H1 (cell line): ENCODE measurements around the gene SLC25A47. TPM values are rescaled to one million over a fixed set of nuclear protein-coding genes. Genes with fewer than 3 reads are reported as not detected.

Experiments used
- CTCF ChIA-PET: fragments of 300-600 bp; sonication (Branson Sonifier 250); formaldehyde crosslinking; loops from one replicate; lab custom pipeline; 2021; ENCODE audit not compliant: partially characterized antibody; lab: Charles Lee
- POLR2A ChIA-PET: fragments of 300-600 bp; sonication (Branson Sonifier 250); formaldehyde crosslinking; loops from one replicate; lab custom pipeline; 2021; ENCODE audit warnings: inconsistent platforms; ENCODE audit not compliant: partially characterized antibody; lab: Charles Lee
- DNase-seq, 2 experiments: peaks; one replicate each; pipeline versions ENCODE4 v3.0.0 to v3.0.0-alpha.2; 2010 to 2022; ENCODE audit warnings: low spot score in 2 of 2, low read depth in 1 of 2, mixed read lengths in 1 of 2
- FAIRE-seq: peaks from 2 replicates; lab custom pipeline; 2011; peaks lifted over from hg19 to GRCh38; lab: Jason Lieb, UNC
- H2AFZ ChIP-seq: 2 replicates; pipeline ENCODE4 v1.8.1; 2012; ENCODE audit warnings: low read length, inconsistent platforms
- H2AK5ac ChIP-seq: 2 replicates; pipeline ENCODE4 v1.6.1; 2013; ENCODE audit warnings: low read depth, low read length
- H2BK120ac ChIP-seq: replicated peaks from 2 replicates; pipeline ENCODE3; 2013; ENCODE audit warnings: low read depth, low read length, inconsistent platforms
- H2BK12ac ChIP-seq: 2 replicates; pipeline ENCODE4 v1.6.1; 2013; ENCODE audit warnings: low read depth, low read length
- H2BK15ac ChIP-seq: 2 replicates; pipeline ENCODE4 v1.6.1; 2013; ENCODE audit warnings: low read length
- H2BK20ac ChIP-seq: 2 replicates; pipeline ENCODE4 v1.6.1; 2013; ENCODE audit warnings: low read length
- H2BK5ac ChIP-seq: 2 replicates; pipeline ENCODE4 v1.6.1; 2013; ENCODE audit warnings: low read depth, low read length
- H3K14ac ChIP-seq: 2 replicates; pipeline ENCODE4 v1.6.1; 2013; ENCODE audit warnings: inconsistent platforms; ENCODE audit not compliant: insufficient read length
- H3K18ac ChIP-seq: 2 replicates; pipeline ENCODE4 v1.6.1; 2013; ENCODE audit warnings: low read length; ENCODE audit errors: extremely low read depth
- H3K23ac ChIP-seq: 2 replicates; pipeline ENCODE4 v1.6.1; 2013; ENCODE audit warnings: inconsistent platforms; ENCODE audit not compliant: insufficient read length
- H3K23me2 ChIP-seq: 2 replicates; pipeline ENCODE4 v1.6.1; 2013; ENCODE audit warnings: low read depth, low read length
- H3K27ac ChIP-seq: 2 replicates; pipeline ENCODE4 v1.6.1; 2011; ENCODE audit warnings: low read depth, low read length, inconsistent platforms
- H3K27me3 ChIP-seq, 4 experiments: replicated peaks in 1 of 4; 1 replicate in 1 of 4; 2 replicates in 3 of 4; pipeline versions ENCODE4 v1.6.1 to v1.8.1; 2011 to 2013; ENCODE audit warnings: low read length in 3 of 4, mild to moderate bottlenecking in 3 of 4, inconsistent platforms in 2 of 4, mixed read lengths in 2 of 4, moderate library complexity in 1 of 4; ENCODE audit not compliant: control insufficient read depth in 3 of 4, insufficient read depth in 3 of 4; ENCODE audit errors: extremely low read depth in 1 of 4
- H3K36me3 ChIP-seq, 4 experiments: 2 replicates each; pipeline versions ENCODE4 v1.6.1 to v1.8.1; 2011 to 2013; ENCODE audit warnings: mild to moderate bottlenecking in 4 of 4, low read length in 3 of 4, moderate library complexity in 2 of 4, control low read depth in 1 of 4, inconsistent platforms in 1 of 4; ENCODE audit not compliant: insufficient read depth in 4 of 4, control insufficient read depth in 2 of 4
- H3K4ac ChIP-seq: replicated peaks from 2 replicates; pipeline ENCODE3; 2013; ENCODE audit warnings: low read length, low read depth, mixed read lengths, inconsistent platforms; ENCODE audit not compliant: insufficient read length
- H3K4me1 ChIP-seq, 4 experiments: replicated peaks in 1 of 4; 1 replicate in 1 of 4; 2 replicates in 3 of 4; pipeline versions ENCODE4 v1.6.1 to v1.8.1; 2011 to 2013; ENCODE audit warnings: low read length in 3 of 4, inconsistent platforms in 2 of 4, mixed read lengths in 1 of 4; ENCODE audit not compliant: insufficient read depth in 4 of 4, control insufficient read depth in 3 of 4
- H3K4me2 ChIP-seq, 2 experiments: 2 replicates each; pipeline versions ENCODE4 v1.6.1 to v1.8.1; 2011 to 2013; ENCODE audit warnings: low read depth in 2 of 2, low read length in 2 of 2, control low read depth in 1 of 2, inconsistent platforms in 1 of 2, mild to moderate bottlenecking in 1 of 2; ENCODE audit not compliant: insufficient read depth in 1 of 2
- H3K4me3 ChIP-seq, 4 experiments: fragments of 200-600, 300-600 bp in 1 of 4; sonication (generic), shearing (Covaris generic), sonication (Bioruptor Twin) in 1 of 4; 2 replicates each; pipeline versions ENCODE4 v1.5.1 to v1.8.1; 2011 to 2016; ENCODE audit warnings: low read length in 4 of 4, low read depth in 3 of 4, control low read depth in 2 of 4, inconsistent platforms in 2 of 4, mild to moderate bottlenecking in 2 of 4, mixed read lengths in 1 of 4, moderate library complexity in 1 of 4; ENCODE audit not compliant: insufficient read depth in 2 of 4; ENCODE audit errors: extremely low read depth in 1 of 4
- H3K56ac ChIP-seq: replicated peaks from 2 replicates; pipeline ENCODE3; 2013; ENCODE audit warnings: low read depth, mild to moderate bottlenecking, mixed read lengths, low read length, inconsistent platforms; ENCODE audit not compliant: insufficient read length
- H3K79me1 ChIP-seq: 2 replicates; pipeline ENCODE4 v1.6.1; 2013; ENCODE audit warnings: low read depth, low read length, control low read depth
- H3K79me2 ChIP-seq, 2 experiments: 2 replicates each; pipeline versions ENCODE4 v1.6.1 to v1.8.1; 2012 to 2013; ENCODE audit warnings: low read length in 2 of 2, mild to moderate bottlenecking in 2 of 2, inconsistent platforms in 1 of 2; ENCODE audit not compliant: insufficient read depth in 2 of 2, control insufficient read depth in 1 of 2
- H3K9ac ChIP-seq, 4 experiments: replicated peaks in 1 of 4; 1 replicate in 1 of 4; 2 replicates in 3 of 4; pipeline versions ENCODE4 v1.6.1 to v1.8.1; 2011 to 2013; ENCODE audit warnings: low read depth in 3 of 4, low read length in 3 of 4, control low read depth in 2 of 4, mild to moderate bottlenecking in 2 of 4, moderate library complexity in 2 of 4, inconsistent platforms in 1 of 4; ENCODE audit errors: extremely low read depth in 1 of 4
- H3K9me3 ChIP-seq, 2 experiments: 2 replicates each; pipeline versions ENCODE4 v1.6.1 to v1.8.1; 2012 to 2013; ENCODE audit warnings: mild to moderate bottlenecking in 2 of 2, moderate library complexity in 2 of 2, control low read depth in 1 of 2, inconsistent platforms in 1 of 2, low read depth in 1 of 2, low read length in 1 of 2, mixed read lengths in 1 of 2; ENCODE audit not compliant: insufficient read depth in 2 of 2
- H4K20me1 ChIP-seq, 2 experiments: replicated peaks in 1 of 2; 2 replicates each; pipeline versions ENCODE3 to v1.8.1; 2011 to 2013; ENCODE audit warnings: inconsistent platforms in 2 of 2, low read length in 2 of 2, mild to moderate bottlenecking in 1 of 2; ENCODE audit not compliant: insufficient read depth in 2 of 2, control insufficient read depth in 1 of 2
- H4K5ac ChIP-seq: 2 replicates; pipeline ENCODE4 v1.6.1; 2013; ENCODE audit warnings: low read length, low read depth, mixed read lengths, inconsistent platforms; ENCODE audit not compliant: insufficient read length
- H4K8ac ChIP-seq: 2 replicates; pipeline ENCODE4 v1.8.0; 2013; ENCODE audit warnings: mild to moderate bottlenecking, moderate library complexity, low read length, inconsistent platforms; ENCODE audit not compliant: insufficient read depth; ENCODE audit errors: extremely low read depth
- H4K91ac ChIP-seq: replicated peaks from 2 replicates; pipeline ENCODE3; 2013; ENCODE audit warnings: low read length, mixed read lengths, inconsistent platforms; ENCODE audit not compliant: insufficient read length
- WGBS, 2 experiments: shearing (Covaris generic) in 1 of 2; methylation state at CpG; one replicate each; pipeline versions ENCODE4 v1.1.6 to v1.1.7; 2013 to 2015; ENCODE audit warnings: low lambda C conversion rate in 2 of 2, mixed read lengths in 2 of 2, inconsistent platforms in 1 of 2, low coverage in 1 of 2, missing lambda C conversion rate in 1 of 2; ENCODE audit not compliant: insufficient replicate concordance in 2 of 2, insufficient coverage in 1 of 2, insufficient read length in 1 of 2; ENCODE audit errors: extremely low coverage in 1 of 2, missing lambda C conversion rate in 1 of 2; 5-methylcytosine and 5-hydroxymethylcytosine counted together
- polyA plus RNA-seq, 7 experiments: library from polyadenylated mRNA; depleted of rRNA in 3 of 7; stranded (reverse) in 5 of 7; unstranded in 2 of 7; fragments of >200 nt in 5 of 7; fragments of 200-250 nt in 2 of 7; gene quantifications; 1 replicate in 5 of 7; 2 replicates in 1 of 7; 4 replicates in 1 of 7; pipeline versions ENCODE4 v1.2.1 to v1.2.3, GENCODE V29; 2011 to 2013; ENCODE audit warnings: missing spikeins in 2 of 7, mixed read lengths in 2 of 7
- total RNA-seq: library from RNA; stranded (reverse); fragmentation: NEBNext Ultra II Directional; extraction: Animal tissue kit (Norgen Biotek cat#: 25700); gene quantifications from 2 replicates; pipeline ENCODE4 v1.2.1, GENCODE V29; 2021
- TF ChIP-seq, protein P1 (sequence below): IDR thresholded peaks from 2 replicates; pipeline ENCODE4 v1.6.1; 2012; ENCODE audit warnings: inconsistent platforms

The SLC25A47 gene
- total and polyA plus RNA-seq, 2 of the 8 experiments (the other 6 are each of a cell fraction or from before 2014, with no cell fraction given), result not detected

DNA sequence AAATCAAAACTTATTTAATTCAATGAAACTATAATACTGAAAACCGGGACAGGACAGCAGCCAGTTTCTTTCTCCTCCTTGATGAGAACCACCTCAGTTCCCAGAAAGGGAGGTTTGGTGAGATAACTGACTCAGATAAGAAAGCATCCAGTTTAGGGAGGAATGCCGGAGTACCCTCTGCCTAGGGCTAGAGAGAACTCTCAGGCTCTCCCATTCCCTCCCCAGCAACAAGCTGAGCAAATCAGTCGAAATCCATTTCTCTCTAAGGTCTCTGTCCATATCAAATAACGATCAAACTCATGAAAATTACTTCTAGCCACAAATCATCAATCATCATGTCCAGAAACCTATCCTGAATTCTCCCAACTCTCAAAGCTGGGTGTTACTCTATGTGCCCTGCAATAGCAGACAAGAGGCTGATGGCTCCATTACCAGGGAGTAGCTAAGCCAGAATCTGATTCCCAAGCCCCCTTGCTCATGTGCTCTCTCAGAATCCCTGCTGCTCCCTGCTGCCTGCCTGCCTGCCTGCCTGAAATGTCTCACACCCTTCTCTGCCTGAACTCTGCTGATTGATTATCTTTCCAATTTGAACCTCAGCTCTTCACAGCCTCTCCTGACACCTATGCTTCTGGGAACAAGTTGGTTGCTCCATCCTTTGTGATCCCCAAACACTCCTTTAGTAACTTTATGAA lies 49.4 kb downstream of the SLC25A47 start:
- Histone ChIP-seq H3K4ac (no peak overlapping the region), H3K27ac (peak overlapping the region; percentile 1; the same call in 1 of the 2 replicates), H4K8ac (no peak overlapping the region), H3K4me3 (peak overlapping the region in 1 of 4 experiments; percentile 31; a peak in 2 of 8 replicates), H3K79me2 (peaks cover 0 to 40% of the 10 kb centered on the region in 2 experiments; a peak in 2 of 4 replicates), H4K91ac (peak overlapping the region; percentile 16), H4K5ac (no peak overlapping the region), H3K14ac (no peak overlapping the region), H2BK120ac (no peak overlapping the region), H2BK5ac (peak overlapping the region; percentile 37), H3K36me3 (peaks cover 3 to 41% (median 9%) of the 10 kb centered on the region in 4 experiments), H4K20me1 (no peaks in the 10 kb centered on the region), H3K4me1 (peaks cover 13 to 26% (median 17%) of the 10 kb centered on the region in 4 experiments; a peak in 6 of 7 replicates), H3K9ac (peak overlapping the region in 1 of 4 experiments; percentile 21; a peak in 1 of 7 replicates), H3K4me2 (peak overlapping the region; percentile 40 to 94), H3K79me1 (peaks cover 4% of the 10 kb centered on the region; the same call in 1 of the 2 replicates), H2BK20ac (peak overlapping the region; percentile 64; the same call in 1 of the 2 replicates), H3K9me3 (no peaks in the 10 kb centered on the region), H2AK5ac (peak overlapping the region; percentile 61; the same call in 1 of the 2 replicates), H3K56ac (no peak overlapping the region), H3K23ac (no peak overlapping the region), H3K18ac (no peak overlapping the region; the same call in 1 of the 2 replicates), H3K27me3 (no peaks in the 10 kb centered on the region), H2BK12ac (no peak overlapping the region; the same call in 1 of the 2 replicates), H2AFZ (no peak overlapping the region), H2BK15ac (no peak overlapping the region), H3K23me2 (peaks cover 14% of the 10 kb centered on the region)
- FAIRE-seq (no peak), DNase-seq (no peak)
- ChIA-PET CTCF (interaction anchor here (0.6 to 1.7 kb wide), 8 partner anchors 10 to 941 kb away, joined by 3 to 5 read pairs (median 3); no protein-coding TSS in a partner anchor), POLR2A (interaction anchor here (0.7 to 6.4 kb wide), 17 partner anchors 11 to 117 kb away, joined by 3 to 109 read pairs (median 4); partner anchors contain the start of genes SLC25A29 and SLC25A47)
- WGBS, 2 experiments, result 79% methylated on average over 4 of the region's 4 CpGs; no CpG with 5 or more reads in 1 of the 2 experiments
- TF ChIP-seq, protein P1, sequence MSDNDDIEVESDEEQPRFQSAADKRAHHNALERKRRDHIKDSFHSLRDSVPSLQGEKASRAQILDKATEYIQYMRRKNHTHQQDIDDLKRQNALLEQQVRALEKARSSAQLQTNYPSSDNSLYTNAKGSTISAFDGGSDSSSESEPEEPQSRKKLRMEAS, result peak; percentile 14; the same call in 1 of the 2 replicates
